Stimulated activated memory B cell treated with anti-CD40 and anti-IgM and Interleukin-4, amounts not matched to agents 10 μg/mL and 1 μg/mL and 100 μg/mL, for 72 hours (primary cell): ENCODE results near the gene ITSN2.
"Not testable (repeated sequence)": the region's sequence is repeated elsewhere in the genome, so short reads cannot be mapped to it uniquely, and the experiment has no call there.

ENCODE experiments used
- ATAC-seq: fragments of 150-1000 bp; cut with Tn5 transposase; 2 replicates; pipeline ENCODE4 v1.10.0; 2021
- H3K27ac Mint-ChIP-seq: one replicate; pipeline ENCODE4 v1.8.0; 2022; ENCODE audit warnings: mild to moderate bottlenecking, mixed read lengths
- H3K27me3 Mint-ChIP-seq: one replicate; pipeline ENCODE4 v1.8.0; 2022; ENCODE audit warnings: mixed read lengths
- H3K36me3 Mint-ChIP-seq: one replicate; pipeline ENCODE4 v1.8.0; 2022; ENCODE audit warnings: mixed read lengths
- H3K4me1 Mint-ChIP-seq: one replicate; pipeline ENCODE4 v1.8.0; 2022; ENCODE audit warnings: mixed read lengths
- H3K4me3 Mint-ChIP-seq: one replicate; pipeline ENCODE4 v1.8.0; 2022; ENCODE audit warnings: mild to moderate bottlenecking, moderate library complexity, mixed read lengths
- H3K9me3 Mint-ChIP-seq: one replicate; pipeline ENCODE4 v1.8.0; 2022; ENCODE audit warnings: mixed read lengths

Gene ITSN2

GRCh38 chr2:24380820-24381219, 20.5 kb upstream of the ITSN2 start:
- H3K36me3 Mint-ChIP-seq, result no peaks in the 10 kb centered on the region
- H3K4me3 Mint-ChIP-seq, result no peak overlapping the region
- no peaks in the 10 kb centered on the region for H3K27me3 Mint-ChIP-seq
- no peaks in the 10 kb centered on the region for H3K9me3 Mint-ChIP-seq
- no peak for ATAC-seq
- no peaks in the 10 kb centered on the region for H3K4me1 Mint-ChIP-seq
- H3K27ac Mint-ChIP-seq, result no peak overlapping the region

DNA sequence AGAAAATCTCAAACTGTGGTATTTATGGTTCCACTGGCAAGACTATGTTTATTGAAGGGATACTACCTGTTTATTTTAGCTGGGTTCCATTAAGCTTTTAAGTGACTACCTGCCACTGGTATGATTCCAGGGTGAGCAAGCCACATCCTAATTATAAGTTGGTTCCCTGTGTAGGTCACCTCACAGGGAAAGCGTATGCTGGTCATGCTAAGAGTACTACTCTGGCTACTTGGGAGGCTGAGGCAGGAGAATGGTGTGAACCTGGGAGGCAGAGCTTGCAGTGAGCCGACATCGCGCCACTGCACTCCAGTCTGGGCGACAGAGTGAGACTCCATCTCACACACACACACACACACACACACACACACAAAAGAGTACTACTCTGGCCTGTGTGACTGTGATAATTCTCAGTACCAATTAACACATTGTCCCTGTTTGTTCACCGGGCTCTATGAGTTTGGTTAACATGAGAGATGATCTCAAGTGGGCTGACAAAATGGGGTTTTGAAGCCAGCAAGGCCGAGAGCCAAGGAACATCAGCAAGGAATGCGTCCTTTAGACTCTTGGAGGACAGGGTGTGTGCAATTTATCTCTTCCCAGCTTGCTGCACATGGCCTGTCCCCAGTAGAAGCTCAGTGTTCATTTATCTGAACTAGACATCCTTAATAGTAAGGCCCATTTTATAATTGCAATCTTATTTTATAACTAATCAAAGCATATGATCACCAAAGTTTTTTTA, 15.2 kb upstream of the ITSN2 start:
- H3K36me3 Mint-ChIP-seq, result no peaks in the 10 kb centered on the region
- H3K4me3 Mint-ChIP-seq, result no peak overlapping the region
- H3K27ac Mint-ChIP-seq, result no peak overlapping the region
- ATAC-seq, result no peak
- H3K9me3 Mint-ChIP-seq, result no peaks in the 10 kb centered on the region
- no peaks in the 10 kb centered on the region for H3K4me1 Mint-ChIP-seq
- no peaks in the 10 kb centered on the region for H3K27me3 Mint-ChIP-seq

DNA sequence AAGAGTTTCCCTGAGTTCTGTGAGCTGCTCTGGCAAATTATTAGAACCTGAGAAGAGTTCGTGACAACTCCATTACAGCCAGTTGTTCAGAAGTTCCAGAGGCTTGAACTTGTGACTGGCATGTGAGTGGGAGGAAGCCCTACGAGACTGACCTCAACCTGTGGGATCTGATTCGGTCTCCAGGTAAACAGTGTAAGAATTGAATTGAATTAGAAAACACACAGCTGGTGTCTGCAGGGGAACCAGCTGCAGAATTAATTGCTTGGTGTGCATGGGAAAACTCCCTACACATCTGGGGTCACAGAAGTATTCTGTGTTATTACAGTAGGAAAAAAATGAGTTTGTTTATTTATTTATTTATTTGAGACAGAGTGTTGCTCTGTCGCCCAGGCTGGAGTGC, 14.0 kb upstream of the ITSN2 start:
- H3K4me3 Mint-ChIP-seq, result no peak overlapping the region
- H3K27ac Mint-ChIP-seq, result no peak overlapping the region
- no peaks in the 10 kb centered on the region for H3K9me3 Mint-ChIP-seq
- H3K27me3 Mint-ChIP-seq, result no peaks in the 10 kb centered on the region
- no peak for ATAC-seq
- H3K36me3 Mint-ChIP-seq, result no peaks in the 10 kb centered on the region
- peaks cover under 1% of the 10 kb centered on the region for H3K4me1 Mint-ChIP-seq

- Mint-ChIP-seq H3K4me1 (peaks cover 13% of the 10 kb centered on the region), H3K9me3 (no peaks in the 10 kb centered on the region), H3K36me3 (no peaks in the 10 kb centered on the region), H3K4me3 (no peak overlapping the region), H3K27ac (no peak overlapping the region), H3K27me3 (no peaks in the 10 kb centered on the region)
- no peak for ATAC-seq
These were observed 11.7 kb upstream of the ITSN2 start for GRCh38 chr2:24372033-24372432.

GRCh38 chr2:24365826-24366225, 5.5 kb upstream of the ITSN2 start:
- H3K27ac Mint-ChIP-seq, result peak overlapping the region; percentile 79
- H3K4me1 Mint-ChIP-seq, result peaks cover 42% of the 10 kb centered on the region
- H3K4me3 Mint-ChIP-seq, result no peak overlapping the region
- no peaks in the 10 kb centered on the region for H3K27me3 Mint-ChIP-seq
- H3K36me3 Mint-ChIP-seq, result no peaks in the 10 kb centered on the region
- no peaks in the 10 kb centered on the region for H3K9me3 Mint-ChIP-seq
- ATAC-seq, result no peak

GRCh38 chr2:24365051-24365450, 4.7 kb upstream of the ITSN2 start:
- ATAC-seq, result peak; percentile 53
- Mint-ChIP-seq H3K27ac (peak overlapping the region; percentile 79), H3K4me3 (no peak overlapping the region)

GRCh38 chr2:24363301-24363700, 3.0 kb upstream of the ITSN2 start:
- Mint-ChIP-seq H3K4me1 (peaks cover 46% of the 10 kb centered on the region), H3K9me3 (no peaks in the 10 kb centered on the region), H3K4me3 (no peak overlapping the region), H3K27me3 (no peaks in the 10 kb centered on the region), H3K27ac (peak overlapping the region; percentile 79), H3K36me3 (no peaks in the 10 kb centered on the region)
- ATAC-seq, result no peak

More at GRCh38 chr2:24365051-24365450, 4.7 kb upstream of the ITSN2 start:
- no peaks in the 10 kb centered on the region for H3K36me3 Mint-ChIP-seq
- H3K9me3 Mint-ChIP-seq, result no peaks in the 10 kb centered on the region
- no peaks in the 10 kb centered on the region for H3K27me3 Mint-ChIP-seq
- H3K4me1 Mint-ChIP-seq, result peaks cover 44% of the 10 kb centered on the region

DNA sequence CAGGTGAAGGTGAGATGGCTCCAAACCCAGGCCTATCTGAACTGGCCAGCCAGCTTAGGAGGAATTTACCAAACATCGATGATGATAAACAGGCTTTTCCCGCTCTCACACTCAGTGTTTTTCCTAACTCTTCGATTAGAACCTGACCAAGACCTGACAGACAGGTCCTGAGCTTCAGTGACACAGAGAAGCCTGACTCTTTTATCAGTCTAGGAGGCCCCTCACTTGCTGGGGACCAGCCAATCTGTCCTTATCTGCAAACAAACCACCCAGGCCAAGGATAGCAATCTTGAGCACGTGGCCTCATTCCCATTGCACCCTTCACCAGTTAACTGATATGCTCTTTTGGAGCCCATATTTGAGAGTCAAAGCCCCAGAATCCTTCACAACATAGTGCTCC, 1.9 kb upstream of the ITSN2 start:
- no peaks in the 10 kb centered on the region for H3K27me3 Mint-ChIP-seq
- no peak overlapping the region for H3K4me3 Mint-ChIP-seq
- H3K4me1 Mint-ChIP-seq, result peaks cover 48% of the 10 kb centered on the region
- H3K9me3 Mint-ChIP-seq, result peaks cover under 1% of the 10 kb centered on the region
- peak overlapping the region; percentile 79 for H3K27ac Mint-ChIP-seq
- no peak for ATAC-seq
- H3K36me3 Mint-ChIP-seq, result peaks cover under 1% of the 10 kb centered on the region

- peaks cover 4% of the 10 kb centered on the region for H3K9me3 Mint-ChIP-seq
- H3K36me3 Mint-ChIP-seq, result peaks cover 9% of the 10 kb centered on the region
- H3K4me3 Mint-ChIP-seq, result peak overlapping the region; percentile 82
- H3K4me1 Mint-ChIP-seq, result peaks cover 50% of the 10 kb centered on the region
- no peaks in the 10 kb centered on the region for H3K27me3 Mint-ChIP-seq
- no peak for ATAC-seq
- peak overlapping the region; percentile 93 for H3K27ac Mint-ChIP-seq
These were observed 611 bp upstream of the ITSN2 start for GRCh38 chr2:24360963-24361330.

GRCh38 chr2:24359129-24360049, 947 bp downstream of the ITSN2 start:
- Mint-ChIP-seq H3K4me3 (peak overlapping the region; percentile 82), H3K27ac (peak overlapping the region; percentile 93), H3K36me3 (peaks cover 9% of the 10 kb centered on the region), H3K9me3 (peaks cover 4% of the 10 kb centered on the region), H3K27me3 (no peaks in the 10 kb centered on the region), H3K4me1 (peaks cover 48% of the 10 kb centered on the region)
- ATAC-seq, result peak; percentile 18

DNA sequence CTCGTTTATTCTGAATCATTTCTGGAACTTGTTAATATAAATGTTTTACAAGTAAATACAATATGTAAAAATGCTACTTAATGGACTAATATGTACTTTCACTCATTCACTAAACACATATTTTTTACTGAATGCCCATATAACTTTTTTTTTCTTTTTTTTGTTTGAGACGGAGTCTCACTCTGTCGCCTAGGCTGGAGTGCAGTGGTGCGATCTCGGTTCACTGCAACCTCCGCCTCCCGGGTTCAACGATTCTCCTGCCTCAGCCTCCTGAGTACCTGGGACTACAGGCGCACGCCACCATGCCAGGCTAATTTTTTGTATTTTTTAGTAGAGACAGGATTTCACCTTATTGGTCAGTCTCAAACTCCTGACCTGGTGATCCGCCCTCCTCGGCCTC, 2.6 kb downstream of the ITSN2 start:
- not testable (repeated sequence) for H3K27me3 Mint-ChIP-seq, ATAC-seq, H3K9me3 Mint-ChIP-seq
- H3K4me3 Mint-ChIP-seq, result peak overlapping the region; percentile 74
- H3K27ac Mint-ChIP-seq, result peak overlapping the region; percentile 93
- H3K36me3 Mint-ChIP-seq, result peaks cover 15% of the 10 kb centered on the region
- H3K4me1 Mint-ChIP-seq, result peaks cover 60% of the 10 kb centered on the region

GRCh38 chr2:24357115-24357514, 3.2 kb downstream of the ITSN2 start:
- not testable (repeated sequence) for H3K27me3 Mint-ChIP-seq, H3K9me3 Mint-ChIP-seq, ATAC-seq
- Mint-ChIP-seq H3K36me3 (peaks cover 15% of the 10 kb centered on the region), H3K27ac (peak overlapping the region; percentile 24), H3K4me1 (peaks cover 64% of the 10 kb centered on the region), H3K4me3 (peak overlapping the region; percentile 53)

DNA sequence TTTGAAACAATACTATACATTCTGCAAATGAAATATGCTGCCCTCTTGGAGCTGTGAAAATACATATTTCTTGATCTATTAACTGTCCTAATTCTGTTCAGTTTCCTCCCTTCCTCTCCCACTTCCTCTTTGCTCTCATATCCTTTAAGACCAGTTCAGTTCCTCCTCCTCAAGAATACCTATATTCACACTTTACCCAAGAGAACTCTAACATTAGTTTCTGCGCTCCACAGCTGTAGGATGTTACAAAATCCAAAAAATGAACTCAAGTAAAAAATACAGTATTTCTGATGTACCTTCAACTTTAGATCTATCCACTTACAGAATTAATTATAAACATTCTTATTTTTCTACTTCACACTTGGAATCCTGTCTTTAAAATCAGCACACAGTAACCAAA, 5.4 kb downstream of the ITSN2 start:
- Mint-ChIP-seq H3K36me3 (peaks cover 15% of the 10 kb centered on the region), H3K4me1 (peaks cover 75% of the 10 kb centered on the region), H3K4me3 (peak overlapping the region; percentile 11), H3K27ac (peak overlapping the region; percentile 56), H3K9me3 (peaks cover 4% of the 10 kb centered on the region), H3K27me3 (no peaks in the 10 kb centered on the region)
- peak; percentile 54 for ATAC-seq

GRCh38 chr2:24354395-24354794, 5.9 kb downstream of the ITSN2 start:
- Mint-ChIP-seq H3K4me1 (peaks cover 80% of the 10 kb centered on the region), H3K4me3 (peak overlapping the region; percentile 34), H3K9me3 (peaks cover 4% of the 10 kb centered on the region), H3K27ac (peak overlapping the region; percentile 56), H3K36me3 (peaks cover 20% of the 10 kb centered on the region), H3K27me3 (no peaks in the 10 kb centered on the region)
- no peak for ATAC-seq

GRCh38 chr2:24353973-24354372, 6.4 kb downstream of the ITSN2 start:
- H3K4me1 Mint-ChIP-seq, result peaks cover 83% of the 10 kb centered on the region
- H3K36me3 Mint-ChIP-seq, result peaks cover 21% of the 10 kb centered on the region
- peaks cover 4% of the 10 kb centered on the region for H3K9me3 Mint-ChIP-seq
- H3K27me3 Mint-ChIP-seq, result no peaks in the 10 kb centered on the region
- ATAC-seq, result no peak
- peak overlapping the region; percentile 34 for H3K4me3 Mint-ChIP-seq
- H3K27ac Mint-ChIP-seq, result no peak overlapping the region
